SK-N-SH (cell line): Measurements from ENCODE around the gene PRRC2B. TPM values are rescaled to one million over a fixed set of nuclear protein-coding genes. Genes with fewer than 3 reads are reported as not detected.

ENCODE experiments used
- CTCF ChIA-PET: fragments of 300-600, 350-600 bp; formaldehyde crosslinking; extraction: SDS; loops from one replicate; lab custom pipeline; 2021; lab: Yijun Ruan, JAX
- POLR2A ChIA-PET: fragments of 350-600 bp; sonication (Branson Sonifier 250); formaldehyde crosslinking; extraction: SDS; loops from one replicate; lab custom pipeline; 2020; ENCODE audit warnings: antibody characterized with exemption, inconsistent platforms; lab: Yijun Ruan, JAX
- DNase-seq: peaks from one replicate; pipeline ENCODE4 v3.0.0; 2012
- H2AFZ ChIP-seq: fragments of 200-600 bp; sonication (generic); 2 replicates; pipeline ENCODE4 v1.8.1; 2016; ENCODE audit warnings: antibody characterized with exemption, mild to moderate bottlenecking, low read depth
- H3F3A ChIP-seq: fragments of 200-600 bp; sonication (generic); replicated peaks from 2 replicates; pipeline ENCODE3; 2016; ENCODE audit warnings: antibody characterized with exemption, mild to moderate bottlenecking; ENCODE audit not compliant: insufficient read depth
- H3K27ac ChIP-seq, 2 experiments: fragments of 200-500 bp in 1 of 2; fragments of 200-600 bp in 1 of 2; sonication (Bioruptor generic) in 1 of 2; sonication (generic), shearing (Covaris generic) in 1 of 2; 2 replicates each; pipeline versions ENCODE4 v1.5.1 to v1.6.1; 2014 to 2016; ENCODE audit warnings: low read depth in 2 of 2, inconsistent platforms in 1 of 2, low read length in 1 of 2, mild to moderate bottlenecking in 1 of 2, mixed read lengths in 1 of 2
- H3K27me3 ChIP-seq: fragments of 200-600 bp; sonication (generic), shearing (Covaris generic); 2 replicates; pipeline ENCODE4 v1.6.1; 2016; ENCODE audit warnings: mixed run types; ENCODE audit not compliant: insufficient read depth
- H3K36me3 ChIP-seq, 2 experiments: fragments of 200-500 bp in 1 of 2; fragments of 200-600 bp in 1 of 2; sonication (Bioruptor generic) in 1 of 2; sonication (generic) in 1 of 2; replicated peaks in 1 of 2; 2 replicates each; pipeline versions ENCODE3 to v1.5.1; 2014 to 2016; ENCODE audit warnings: low read length in 1 of 2, mild to moderate bottlenecking in 1 of 2; ENCODE audit not compliant: insufficient read depth in 2 of 2, control insufficient read depth in 1 of 2
- H3K4me1 ChIP-seq, 2 experiments: fragments of 200-500 bp in 1 of 2; fragments of 200-600 bp in 1 of 2; sonication (Bioruptor generic) in 1 of 2; sonication (generic), shearing (Covaris generic) in 1 of 2; 2 replicates each; pipeline versions ENCODE4 v1.5.1 to v1.6.1; 2014 to 2016; ENCODE audit warnings: low read depth in 1 of 2, low read length in 1 of 2, mixed run types in 1 of 2; ENCODE audit not compliant: insufficient read depth in 2 of 2, control insufficient read depth in 1 of 2
- H3K4me2 ChIP-seq: fragments of 200-600 bp; sonication (generic), shearing (Covaris generic); 2 replicates; pipeline ENCODE4 v1.6.1; 2017; ENCODE audit warnings: mixed run types
- H3K4me3 ChIP-seq, 2 experiments: fragments of 200-500 bp in 1 of 2; fragments of 200-600 bp in 1 of 2; sonication (Bioruptor generic) in 1 of 2; sonication (generic), shearing (Covaris generic) in 1 of 2; 2 replicates each; pipeline versions ENCODE4 v1.5.1 to v1.8.1; 2014 to 2016; ENCODE audit warnings: low read depth in 2 of 2, inconsistent platforms in 1 of 2, low read length in 1 of 2, mild to moderate bottlenecking in 1 of 2, mixed read lengths in 1 of 2, moderate library complexity in 1 of 2
- H3K79me2 ChIP-seq: fragments of 200-600 bp; sonication (generic); 2 replicates; pipeline ENCODE4 v1.8.1; 2017; ENCODE audit warnings: mild to moderate bottlenecking; ENCODE audit not compliant: insufficient read depth
- H3K9ac ChIP-seq: fragments of 200-600 bp; sonication (generic); 2 replicates; pipeline ENCODE4 v1.6.1; 2017; ENCODE audit warnings: mixed run types
- H3K9me2 ChIP-seq: fragments of 200-600 bp; sonication (generic); 2 replicates; pipeline ENCODE4 v1.6.1; 2017; ENCODE audit warnings: mixed run types
- H3K9me3 ChIP-seq: fragments of 200-600 bp; sonication (generic); 2 replicates; pipeline ENCODE4 v1.6.1; 2017; ENCODE audit warnings: mixed run types, mild to moderate bottlenecking, moderate library complexity
- H4K20me1 ChIP-seq: fragments of 200-600 bp; sonication (generic); 2 replicates; pipeline ENCODE4 v1.6.1; 2017; ENCODE audit warnings: mild to moderate bottlenecking, mixed run types; ENCODE audit not compliant: insufficient read depth
- CHD2 ChIP-seq: fragments of 150-350 bp; IDR thresholded peaks from 2 replicates; pipeline ENCODE4 v1.6.1; 2018; ENCODE audit warnings: low read length; ENCODE audit not compliant: partially characterized antibody
- EP300 ChIP-seq, 2 experiments: IDR thresholded peaks; 2 replicates each; pipeline versions ENCODE4 v1.4.0 to v1.6.1; 2012; ENCODE audit warnings: borderline replicate concordance in 1 of 2, low read depth in 1 of 2, low read length in 1 of 2
- EZH2phosphoT487 ChIP-seq: fragments of 200-600 bp; sonication (generic); IDR thresholded peaks from 2 replicates; pipeline ENCODE4 v1.6.1; 2017; ENCODE audit warnings: low read depth, mixed run types, mild to moderate bottlenecking, antibody characterized with exemption, moderate library complexity, borderline replicate concordance
- FOSL2 ChIP-seq: IDR thresholded peaks from 2 replicates; pipeline ENCODE4 v1.4.0; 2012; ENCODE audit warnings: low read depth, mild to moderate bottlenecking, moderate library complexity, borderline replicate concordance
- FOXJ3 ChIP-seq: sonication (generic); formaldehyde crosslinking; IDR thresholded peaks from 2 replicates; pipeline ENCODE4 v1.5.1; 2020; ENCODE audit warnings: mild to moderate bottlenecking, missing genetic modification reagents
- FOXM1 ChIP-seq: IDR thresholded peaks from 2 replicates; pipeline ENCODE4 v1.4.0; 2012; ENCODE audit warnings: low read depth, mild to moderate bottlenecking
- GABPA ChIP-seq: IDR thresholded peaks from 2 replicates; pipeline ENCODE4 v1.4.0; 2012; ENCODE audit warnings: low read depth, mild to moderate bottlenecking
- MEF2A ChIP-seq: IDR thresholded peaks from 2 replicates; pipeline ENCODE4 v1.4.0; 2012; ENCODE audit warnings: low read depth, borderline replicate concordance
- NRF1 ChIP-seq: IDR thresholded peaks from 2 replicates; pipeline ENCODE4 v1.6.1; 2012; ENCODE audit warnings: low read depth, mild to moderate bottlenecking, low read length
- RAD21 ChIP-seq: IDR thresholded peaks from 2 replicates; pipeline ENCODE4 v1.6.1; 2012; ENCODE audit warnings: mild to moderate bottlenecking, low read length
- RFX5 ChIP-seq: IDR thresholded peaks from 2 replicates; pipeline ENCODE4 v1.6.1; 2012; ENCODE audit warnings: mild to moderate bottlenecking, improper control_type of control experiment, low read length
- RXRA ChIP-seq: IDR thresholded peaks from 2 replicates; pipeline ENCODE4 v1.4.0; 2012; ENCODE audit warnings: low read depth, mild to moderate bottlenecking, borderline replicate concordance
- SMC3 ChIP-seq: IDR thresholded peaks from 2 replicates; pipeline ENCODE4 v1.6.1; 2012; ENCODE audit warnings: low read depth, low read length, improper control_type of control experiment
- TCF12 ChIP-seq: IDR thresholded peaks from 2 replicates; pipeline ENCODE4 v1.4.0; 2012
- YY1 ChIP-seq: IDR thresholded peaks from 2 replicates; pipeline ENCODE4 v1.4.0; 2012; ENCODE audit warnings: low read depth, mild to moderate bottlenecking
- WGBS: methylation state at CpG from one replicate; pipeline ENCODE4 v1.1.6; 2017; ENCODE audit warnings: low lambda C conversion rate; 5-methylcytosine and 5-hydroxymethylcytosine counted together
- polyA plus RNA-seq, 3 experiments: library from polyadenylated mRNA; depleted of rRNA; stranded (reverse); fragments of >200 nt; gene quantifications; 2 replicates each; pipeline ENCODE4 v1.2.3, GENCODE V29; 2012
- TF ChIP-seq, protein P1 (sequence below): IDR thresholded peaks from 2 replicates; pipeline ENCODE4 v1.6.1; 2012; ENCODE audit warnings: mild to moderate bottlenecking, low read depth, low read length, moderate library complexity
- TF ChIP-seq, protein P2 (sequence below): IDR thresholded peaks from 2 replicates; pipeline ENCODE4 v1.4.0; 2012; ENCODE audit warnings: low read depth

Gene PRRC2B
- polyA plus RNA-seq, 1 of the 3 experiments (the other 2 are of a cell fraction), result 26.3 TPM

DNA sequence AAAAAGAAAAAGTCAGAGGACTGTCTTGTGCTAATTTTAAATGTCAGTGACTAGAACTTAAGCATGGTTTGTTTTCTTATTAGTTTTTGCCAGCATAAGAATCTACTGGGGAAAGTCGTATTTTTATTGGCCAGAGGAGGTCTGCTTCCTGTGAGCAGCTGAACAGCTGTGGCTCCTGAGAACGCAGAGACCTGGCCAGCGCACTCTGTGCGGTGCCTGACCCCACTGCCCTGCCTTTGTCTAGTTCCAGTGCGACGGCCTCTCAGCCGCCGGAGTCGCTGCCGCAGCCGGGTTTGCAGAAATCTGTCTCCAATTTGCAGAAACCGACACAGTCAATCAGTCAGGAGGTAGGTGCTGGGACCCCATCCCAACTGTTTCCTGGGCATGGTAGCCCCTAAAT lies 42.5 kb downstream of the PRRC2B start:
- H4K20me1 ChIP-seq, result peaks cover 69% of the 10 kb centered on the region
- no peak overlapping the region for H3K4me2 ChIP-seq
- no peak overlapping the region for H3K27ac ChIP-seq
- ChIA-PET CTCF (no interaction called here), POLR2A (no interaction called here)
- H3K9ac ChIP-seq, result no peak overlapping the region
- no peaks in the 10 kb centered on the region for H3K27me3 ChIP-seq
- H3K4me3 ChIP-seq, result no peak overlapping the region
- no peak overlapping the region for H2AFZ ChIP-seq
- H3K79me2 ChIP-seq, result peaks cover 92% of the 10 kb centered on the region
- H3K4me1 ChIP-seq, result peaks cover 7 to 17% of the 10 kb centered on the region in 2 experiments; a peak in 2 of 4 replicates
- H3F3A ChIP-seq, result peaks cover 30% of the 10 kb centered on the region
- no peaks in the 10 kb centered on the region for H3K9me2 ChIP-seq
- H3K9me3 ChIP-seq, result no peaks in the 10 kb centered on the region
- WGBS, result 95% methylated on average over 12 of the region's 12 CpGs
- peaks cover 54 to 77% of the 10 kb centered on the region in 2 experiments for H3K36me3 ChIP-seq
- no peak for DNase-seq
- TF ChIP-seq YY1, result no peak
- TF ChIP-seq, protein P1, sequence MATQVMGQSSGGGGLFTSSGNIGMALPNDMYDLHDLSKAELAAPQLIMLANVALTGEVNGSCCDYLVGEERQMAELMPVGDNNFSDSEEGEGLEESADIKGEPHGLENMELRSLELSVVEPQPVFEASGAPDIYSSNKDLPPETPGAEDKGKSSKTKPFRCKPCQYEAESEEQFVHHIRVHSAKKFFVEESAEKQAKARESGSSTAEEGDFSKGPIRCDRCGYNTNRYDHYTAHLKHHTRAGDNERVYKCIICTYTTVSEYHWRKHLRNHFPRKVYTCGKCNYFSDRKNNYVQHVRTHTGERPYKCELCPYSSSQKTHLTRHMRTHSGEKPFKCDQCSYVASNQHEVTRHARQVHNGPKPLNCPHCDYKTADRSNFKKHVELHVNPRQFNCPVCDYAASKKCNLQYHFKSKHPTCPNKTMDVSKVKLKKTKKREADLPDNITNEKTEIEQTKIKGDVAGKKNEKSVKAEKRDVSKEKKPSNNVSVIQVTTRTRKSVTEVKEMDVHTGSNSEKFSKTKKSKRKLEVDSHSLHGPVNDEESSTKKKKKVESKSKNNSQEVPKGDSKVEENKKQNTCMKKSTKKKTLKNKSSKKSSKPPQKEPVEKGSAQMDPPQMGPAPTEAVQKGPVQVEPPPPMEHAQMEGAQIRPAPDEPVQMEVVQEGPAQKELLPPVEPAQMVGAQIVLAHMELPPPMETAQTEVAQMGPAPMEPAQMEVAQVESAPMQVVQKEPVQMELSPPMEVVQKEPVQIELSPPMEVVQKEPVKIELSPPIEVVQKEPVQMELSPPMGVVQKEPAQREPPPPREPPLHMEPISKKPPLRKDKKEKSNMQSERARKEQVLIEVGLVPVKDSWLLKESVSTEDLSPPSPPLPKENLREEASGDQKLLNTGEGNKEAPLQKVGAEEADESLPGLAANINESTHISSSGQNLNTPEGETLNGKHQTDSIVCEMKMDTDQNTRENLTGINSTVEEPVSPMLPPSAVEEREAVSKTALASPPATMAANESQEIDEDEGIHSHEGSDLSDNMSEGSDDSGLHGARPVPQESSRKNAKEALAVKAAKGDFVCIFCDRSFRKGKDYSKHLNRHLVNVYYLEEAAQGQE, result no peak
- no peak for TF ChIP-seq CHD2
- TF ChIP-seq FOXM1, result no peak
- no peak for TF ChIP-seq RFX5
- TF ChIP-seq FOXJ3 (CRISPR knock-in tag), result no peak
- no peak for TF ChIP-seq NRF1
- TF ChIP-seq, protein P2, sequence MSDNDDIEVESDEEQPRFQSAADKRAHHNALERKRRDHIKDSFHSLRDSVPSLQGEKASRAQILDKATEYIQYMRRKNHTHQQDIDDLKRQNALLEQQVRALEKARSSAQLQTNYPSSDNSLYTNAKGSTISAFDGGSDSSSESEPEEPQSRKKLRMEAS, result no peak
- no peak for TF ChIP-seq RAD21
- TF ChIP-seq EZH2phosphoT487, result no peak
- TF ChIP-seq, all 33 proteins: peak for 0

DNA sequence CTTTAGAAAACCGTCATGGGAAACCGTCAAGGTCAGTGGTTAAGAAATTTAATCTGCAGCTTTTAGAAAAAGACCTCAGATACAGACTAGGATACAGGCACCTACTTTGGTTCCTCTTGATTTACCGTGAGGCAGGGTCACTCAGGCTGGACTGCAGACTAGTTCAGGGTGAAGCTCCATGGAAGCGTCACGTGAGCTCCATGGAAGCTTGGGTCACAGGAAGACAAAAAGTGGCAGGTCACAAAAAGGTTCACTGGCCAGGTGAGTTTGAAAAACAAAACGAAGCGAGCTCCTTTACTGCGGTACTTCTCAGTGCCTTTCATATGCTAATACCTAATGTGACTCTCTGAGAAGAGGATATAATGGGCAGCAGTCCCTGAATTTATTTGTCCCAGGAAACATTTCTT lies 43.0 kb downstream of the PRRC2B start:
- POLR2A ChIA-PET, result no interaction called here
- Histone ChIP-seq H3K4me1 (peaks cover 7 to 17% of the 10 kb centered on the region in 2 experiments; a peak in 2 of 4 replicates), H3K9me2 (no peaks in the 10 kb centered on the region), H3K79me2 (peaks cover 94% of the 10 kb centered on the region), H3K9me3 (no peaks in the 10 kb centered on the region), H4K20me1 (peaks cover 71% of the 10 kb centered on the region), H2AFZ (no peak overlapping the region), H3K36me3 (peaks cover 55 to 82% of the 10 kb centered on the region in 2 experiments), H3K4me3 (no peak overlapping the region), H3K27me3 (no peaks in the 10 kb centered on the region), H3K4me2 (no peak overlapping the region), H3K9ac (no peak overlapping the region)
- CTCF ChIA-PET, result interaction anchor here (0.9 kb wide), 1 partner anchor 303 kb away, joined by 3 read pairs; the partner anchor contains the start of gene RAPGEF1
- 95% methylated on average over 8 of the region's 8 CpGs for WGBS
- TF ChIP-seq, protein P1, result no peak
- no peak for TF ChIP-seq SMC3
- no peak for TF ChIP-seq GABPA
- no peak for TF ChIP-seq RAD21
- no peak for TF ChIP-seq NRF1
- TF ChIP-seq FOXM1, result no peak
- TF ChIP-seq FOSL2, result no peak
- TF ChIP-seq MEF2A, result no peak
- no peak for TF ChIP-seq EP300 (IDR thresholded peaks at IDR 0.05; ENCODE audit: borderline replicate concordance in 1 of 2, low read depth in 1 of 2, low read length in 1 of 2)
- no peak for TF ChIP-seq TCF12
- no peak for TF ChIP-seq YY1
- no peak for TF ChIP-seq RXRA
- TF ChIP-seq, all 33 proteins: peak for 0
- DNase-seq, result no peak
- no peak overlapping the region for H3K27ac ChIP-seq
- peaks cover 30% of the 10 kb centered on the region for H3F3A ChIP-seq
